Lower leg skin (tissue), 3 donors: Measurements from ENCODE around the gene VEGFC.

ENCODE experiments used
- POLR2A ChIP-seq, 2 donors: fragments of 450-650 bp; IDR thresholded peaks; one replicate each; pipeline ENCODE4 v1.6.1; 2016 to 2017; ENCODE audit warnings: antibody characterized with exemption in 2 of 2, mild to moderate bottlenecking in 1 of 2, moderate library complexity in 1 of 2
- TF ChIP-seq, protein P1 (sequence below), 3 donors: fragments of 450-650 bp; IDR thresholded peaks; one replicate each; pipeline ENCODE4 v1.5.1; 2016; ENCODE audit warnings: antibody characterized with exemption in 3 of 3, mild to moderate bottlenecking in 3 of 3, moderate library complexity in 2 of 3

DNA sequence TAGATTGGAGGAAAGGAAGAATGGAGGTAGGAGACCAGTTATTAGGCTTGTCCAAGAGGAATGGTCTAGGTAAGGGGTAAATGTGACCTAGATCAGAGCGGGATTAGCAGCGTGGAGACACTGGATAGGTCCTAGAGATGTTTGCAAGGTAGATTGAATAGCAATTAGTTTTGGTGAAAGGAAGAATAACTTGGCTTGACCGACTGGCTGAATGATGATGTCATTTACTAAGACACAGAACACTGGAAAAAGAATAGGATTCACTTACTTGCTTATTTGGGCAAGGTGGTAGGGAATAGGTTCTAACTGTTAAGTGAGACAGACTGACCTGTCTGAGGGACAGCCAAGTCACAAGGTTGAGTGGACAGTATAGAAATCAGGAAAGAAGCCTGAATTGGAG, 71.3 kb downstream of the VEGFC start:
- TF ChIP-seq, protein P1, sequence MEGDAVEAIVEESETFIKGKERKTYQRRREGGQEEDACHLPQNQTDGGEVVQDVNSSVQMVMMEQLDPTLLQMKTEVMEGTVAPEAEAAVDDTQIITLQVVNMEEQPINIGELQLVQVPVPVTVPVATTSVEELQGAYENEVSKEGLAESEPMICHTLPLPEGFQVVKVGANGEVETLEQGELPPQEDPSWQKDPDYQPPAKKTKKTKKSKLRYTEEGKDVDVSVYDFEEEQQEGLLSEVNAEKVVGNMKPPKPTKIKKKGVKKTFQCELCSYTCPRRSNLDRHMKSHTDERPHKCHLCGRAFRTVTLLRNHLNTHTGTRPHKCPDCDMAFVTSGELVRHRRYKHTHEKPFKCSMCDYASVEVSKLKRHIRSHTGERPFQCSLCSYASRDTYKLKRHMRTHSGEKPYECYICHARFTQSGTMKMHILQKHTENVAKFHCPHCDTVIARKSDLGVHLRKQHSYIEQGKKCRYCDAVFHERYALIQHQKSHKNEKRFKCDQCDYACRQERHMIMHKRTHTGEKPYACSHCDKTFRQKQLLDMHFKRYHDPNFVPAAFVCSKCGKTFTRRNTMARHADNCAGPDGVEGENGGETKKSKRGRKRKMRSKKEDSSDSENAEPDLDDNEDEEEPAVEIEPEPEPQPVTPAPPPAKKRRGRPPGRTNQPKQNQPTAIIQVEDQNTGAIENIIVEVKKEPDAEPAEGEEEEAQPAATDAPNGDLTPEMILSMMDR (IDR thresholded peaks at IDR 0.05) = no peak
- TF ChIP-seq POLR2A (IDR thresholded peaks at IDR 0.05) = no peak
